IMR-90 (cell line): ENCODE results near the gene SLC26A1.

ENCODE experiments used
- BHLHE40 ChIP-seq: fragments of 150-350 bp; IDR thresholded peaks from 2 replicates; pipeline ENCODE4 v1.6.1; 2016; ENCODE audit warnings: mild to moderate bottlenecking, low read depth, low read length
- CEBPB ChIP-seq: IDR thresholded peaks from 2 replicates; pipeline ENCODE4 v1.6.1; 2012; ENCODE audit warnings: low read depth, low read length, improper control_type of control experiment
- POLR2A ChIP-seq: IDR thresholded peaks from 2 replicates; pipeline ENCODE4 v1.6.1; 2012; ENCODE audit warnings: mild to moderate bottlenecking, low read depth, low read length
- SMC3 ChIP-seq: fragments of 150-350 bp; IDR thresholded peaks from 2 replicates; pipeline ENCODE4 v1.6.1; 2016; ENCODE audit warnings: low read depth, mild to moderate bottlenecking, antibody characterized with exemption, low read length, moderate library complexity
- TF ChIP-seq, protein P1 (sequence below): conservative IDR thresholded peaks from 2 replicates; pipeline ENCODE4 v1.5.1; 2012; ENCODE audit warnings: mild to moderate bottlenecking, low read depth, low read length, improper control_type of control experiment

DNA sequence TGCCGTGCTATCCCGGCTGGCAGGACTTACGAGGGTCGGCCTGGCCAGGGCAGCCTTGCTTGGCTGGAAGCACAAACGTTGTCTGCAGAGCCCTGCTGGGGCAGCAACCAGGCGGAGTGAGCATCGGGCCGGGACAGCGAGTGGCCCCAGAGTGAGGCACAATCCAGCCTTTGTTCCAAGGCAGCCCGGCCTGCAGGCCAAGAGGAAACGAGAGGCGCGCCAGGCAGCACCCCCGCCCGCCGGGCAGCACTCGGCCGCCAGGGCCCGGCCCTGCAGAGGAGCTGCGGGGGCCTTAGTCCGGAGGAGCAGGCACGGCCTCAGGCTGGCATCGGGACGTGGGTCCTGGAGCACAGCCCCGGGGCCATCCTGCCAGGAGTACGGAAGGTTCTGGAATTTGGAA is 42.3 kb upstream of the SLC26A1 start:
- TF ChIP-seq, protein P1, sequence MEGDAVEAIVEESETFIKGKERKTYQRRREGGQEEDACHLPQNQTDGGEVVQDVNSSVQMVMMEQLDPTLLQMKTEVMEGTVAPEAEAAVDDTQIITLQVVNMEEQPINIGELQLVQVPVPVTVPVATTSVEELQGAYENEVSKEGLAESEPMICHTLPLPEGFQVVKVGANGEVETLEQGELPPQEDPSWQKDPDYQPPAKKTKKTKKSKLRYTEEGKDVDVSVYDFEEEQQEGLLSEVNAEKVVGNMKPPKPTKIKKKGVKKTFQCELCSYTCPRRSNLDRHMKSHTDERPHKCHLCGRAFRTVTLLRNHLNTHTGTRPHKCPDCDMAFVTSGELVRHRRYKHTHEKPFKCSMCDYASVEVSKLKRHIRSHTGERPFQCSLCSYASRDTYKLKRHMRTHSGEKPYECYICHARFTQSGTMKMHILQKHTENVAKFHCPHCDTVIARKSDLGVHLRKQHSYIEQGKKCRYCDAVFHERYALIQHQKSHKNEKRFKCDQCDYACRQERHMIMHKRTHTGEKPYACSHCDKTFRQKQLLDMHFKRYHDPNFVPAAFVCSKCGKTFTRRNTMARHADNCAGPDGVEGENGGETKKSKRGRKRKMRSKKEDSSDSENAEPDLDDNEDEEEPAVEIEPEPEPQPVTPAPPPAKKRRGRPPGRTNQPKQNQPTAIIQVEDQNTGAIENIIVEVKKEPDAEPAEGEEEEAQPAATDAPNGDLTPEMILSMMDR = no peak
- TF ChIP-seq POLR2A (no peak), CEBPB (no peak), BHLHE40 (no peak), SMC3 (no peak)
